ENCODE data around the gene ANKMY1. TPM values are rescaled to one million over a fixed set of nuclear protein-coding genes. Genes with fewer than 3 reads are reported as not detected.

The ANKMY1 gene
- total RNA-seq, 2 experiments from 2014 or later, result 25.7 to 26.2 TPM

DNA sequence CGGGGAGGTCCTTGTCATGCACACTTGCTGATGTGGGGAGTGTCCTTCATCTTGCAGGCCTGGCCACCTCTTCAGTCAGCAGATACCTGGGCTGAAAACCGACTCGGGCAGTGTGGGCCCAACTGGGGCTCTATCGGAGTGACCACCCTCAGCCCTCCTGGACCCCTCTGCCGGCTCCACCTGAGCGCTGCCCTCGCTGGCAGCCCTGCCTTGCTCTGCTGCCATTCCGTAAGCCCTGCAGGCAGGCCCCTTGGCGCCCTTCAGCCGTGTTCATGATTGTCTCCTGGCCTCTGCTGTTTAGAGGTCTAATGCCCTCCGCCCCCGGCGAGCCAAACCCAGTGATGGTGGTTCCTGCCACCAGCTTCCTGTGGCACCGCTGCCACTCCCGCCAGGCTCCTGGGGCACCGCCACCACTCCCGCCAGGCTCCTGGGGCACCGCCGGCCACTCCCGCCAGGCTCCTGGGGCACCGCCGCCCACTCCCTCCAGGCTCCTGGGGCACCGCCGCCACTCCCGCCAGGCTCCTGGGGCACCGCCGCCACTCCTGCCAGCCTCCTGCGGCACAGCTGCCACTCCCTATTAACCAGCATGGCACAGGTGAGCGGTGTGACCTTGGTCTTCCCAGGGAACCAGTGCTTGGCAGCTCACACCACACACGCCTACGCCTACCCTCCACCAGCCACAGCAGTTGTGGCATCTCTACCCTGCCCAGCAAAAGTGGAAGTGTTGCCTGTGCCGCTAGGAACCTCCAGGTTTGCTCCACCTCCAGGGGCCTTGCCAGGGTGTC lies 44.7 kb upstream of the ANKMY1 start:
- Histone ChIP-seq H3K4me1 (ENCODE audit: insufficient read depth, low read length) (no peaks in the 10 kb centered on the region), H3K27ac (ENCODE audit: low read depth in 1 of 2, low read length in 2 of 2) (no peak overlapping the region), H3K9me3 (ENCODE audit: control insufficient read depth in 1 of 2, insufficient read depth in 1 of 2, low read length in 2 of 2) (no peaks in the 10 kb centered on the region), H3K36me3 (ENCODE audit: insufficient read depth, low read length) (peaks cover 20% of the 10 kb centered on the region), H3K4me3 (ENCODE audit: low read length) (no peak overlapping the region), H3K27me3 (ENCODE audit: control insufficient read depth in 1 of 2, insufficient read depth in 2 of 2, low read length in 2 of 2) (no peaks in the 10 kb centered on the region)
- CTCF ChIA-PET, result no interaction called here
- Mint-ChIP-seq H3K27ac (no peak overlapping the region), H3K27me3 (no peaks in the 10 kb centered on the region), H3K4me1 (ENCODE audit: low read depth) (no peaks in the 10 kb centered on the region), H3K4me3 (no peak overlapping the region), H3K9me3 (no peaks in the 10 kb centered on the region), H3K36me3 (ENCODE audit: low read depth) (peaks cover 15% of the 10 kb centered on the region)
- peak in 2 of 14 experiments; percentile 2 to 25 for DNase-seq
- TF ChIP-seq, protein P1, sequence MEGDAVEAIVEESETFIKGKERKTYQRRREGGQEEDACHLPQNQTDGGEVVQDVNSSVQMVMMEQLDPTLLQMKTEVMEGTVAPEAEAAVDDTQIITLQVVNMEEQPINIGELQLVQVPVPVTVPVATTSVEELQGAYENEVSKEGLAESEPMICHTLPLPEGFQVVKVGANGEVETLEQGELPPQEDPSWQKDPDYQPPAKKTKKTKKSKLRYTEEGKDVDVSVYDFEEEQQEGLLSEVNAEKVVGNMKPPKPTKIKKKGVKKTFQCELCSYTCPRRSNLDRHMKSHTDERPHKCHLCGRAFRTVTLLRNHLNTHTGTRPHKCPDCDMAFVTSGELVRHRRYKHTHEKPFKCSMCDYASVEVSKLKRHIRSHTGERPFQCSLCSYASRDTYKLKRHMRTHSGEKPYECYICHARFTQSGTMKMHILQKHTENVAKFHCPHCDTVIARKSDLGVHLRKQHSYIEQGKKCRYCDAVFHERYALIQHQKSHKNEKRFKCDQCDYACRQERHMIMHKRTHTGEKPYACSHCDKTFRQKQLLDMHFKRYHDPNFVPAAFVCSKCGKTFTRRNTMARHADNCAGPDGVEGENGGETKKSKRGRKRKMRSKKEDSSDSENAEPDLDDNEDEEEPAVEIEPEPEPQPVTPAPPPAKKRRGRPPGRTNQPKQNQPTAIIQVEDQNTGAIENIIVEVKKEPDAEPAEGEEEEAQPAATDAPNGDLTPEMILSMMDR (IDR thresholded peaks at IDR 0.05), result no peak
- POLR2A ChIA-PET, result no interaction called here
- intact Hi-C loops (cut with DNase I, micrococcal nuclease), result no loop called here
- ATAC-seq (ENCODE audit: poor library complexity), result no peak

DNA sequence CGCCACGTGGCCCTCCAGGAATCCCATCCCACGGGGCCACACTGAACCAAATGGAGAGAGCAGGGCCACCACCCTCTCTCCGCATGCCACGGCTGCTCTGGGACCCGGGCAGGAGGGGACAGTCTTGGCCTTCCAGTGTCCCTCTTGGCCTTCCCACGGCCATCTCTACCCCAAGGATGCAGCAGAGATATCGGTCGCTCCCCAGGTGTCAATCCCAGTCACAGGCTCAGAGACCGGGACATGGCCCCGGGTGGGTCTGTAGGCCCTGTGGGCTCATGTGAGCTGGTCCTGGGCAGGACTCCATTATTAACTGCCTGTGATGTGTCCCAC lies 44.0 kb upstream of the ANKMY1 start:
- CTCF ChIA-PET, result no interaction called here
- Histone ChIP-seq H3K27me3 (ENCODE audit: control insufficient read depth in 1 of 2, insufficient read depth in 2 of 2, low read length in 2 of 2) (no peaks in the 10 kb centered on the region), H3K36me3 (ENCODE audit: insufficient read depth, low read length) (peaks cover 27% of the 10 kb centered on the region), H3K4me3 (ENCODE audit: low read length) (no peak overlapping the region), H3K9me3 (ENCODE audit: control insufficient read depth in 1 of 2, insufficient read depth in 1 of 2, low read length in 2 of 2) (no peaks in the 10 kb centered on the region), H3K27ac (ENCODE audit: low read depth in 1 of 2, low read length in 2 of 2) (no peak overlapping the region), H3K4me1 (ENCODE audit: insufficient read depth, low read length) (no peaks in the 10 kb centered on the region)
- ATAC-seq (ENCODE audit: poor library complexity) (no peak), DNase-seq (peak in 1 of 14 experiments; percentile 28)
- H3K4me1 Mint-ChIP-seq (ENCODE audit: low read depth), result no peaks in the 10 kb centered on the region
- TF ChIP-seq, protein P1 (IDR thresholded peaks at IDR 0.05), result no peak
- POLR2A ChIA-PET, result no interaction called here
- no peak overlapping the region for H3K27ac Mint-ChIP-seq
- no peak overlapping the region for H3K4me3 Mint-ChIP-seq
- intact Hi-C loops (cut with DNase I, micrococcal nuclease), result no loop called here
- no peaks in the 10 kb centered on the region for H3K9me3 Mint-ChIP-seq
- peaks cover 15% of the 10 kb centered on the region for H3K36me3 Mint-ChIP-seq (ENCODE audit: low read depth)
- no peaks in the 10 kb centered on the region for H3K27me3 Mint-ChIP-seq

DNA sequence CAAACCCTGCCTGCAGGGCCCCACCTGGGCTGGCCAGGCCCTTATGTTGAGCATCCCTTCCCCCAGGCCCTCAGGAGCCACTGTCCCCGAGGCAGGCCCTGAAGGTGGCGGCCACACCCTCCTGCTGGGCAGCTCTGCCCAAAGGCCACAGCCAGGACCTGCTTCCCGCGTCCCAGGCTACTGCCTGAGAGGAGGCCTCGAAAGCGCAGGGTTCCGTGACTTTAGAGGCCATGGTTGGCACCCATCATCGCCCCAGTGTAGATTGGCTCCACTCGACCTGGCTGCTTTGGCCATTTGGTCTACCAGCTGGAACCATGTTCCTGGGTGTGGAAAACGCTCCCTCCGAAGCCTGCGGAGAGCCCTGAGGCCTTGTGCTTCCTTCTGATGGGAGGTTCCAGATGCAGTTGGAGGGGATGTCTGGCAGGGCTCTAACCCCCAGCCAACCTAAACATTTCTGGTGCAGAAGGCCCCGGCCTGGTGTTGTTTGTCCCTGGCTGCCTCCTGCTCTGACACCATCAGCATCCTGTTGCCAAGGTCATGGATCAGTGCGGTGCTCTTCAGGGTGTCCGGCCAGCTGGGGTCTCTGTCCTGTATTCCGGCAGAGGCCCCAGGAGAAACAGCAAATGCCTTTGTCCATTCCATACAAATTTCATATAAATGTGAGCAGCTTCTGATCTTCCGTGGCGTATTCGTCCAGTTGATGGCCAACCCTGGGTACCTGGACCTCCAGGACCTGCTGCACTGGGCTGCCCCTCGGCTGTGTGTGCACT lies 43.5 kb upstream of the ANKMY1 start:
- Histone ChIP-seq H3K9me3 (ENCODE audit: control insufficient read depth in 1 of 2, insufficient read depth in 1 of 2, low read length in 2 of 2) (no peaks in the 10 kb centered on the region), H3K4me3 (ENCODE audit: low read length) (no peak overlapping the region), H3K27ac (ENCODE audit: low read depth in 1 of 2, low read length in 2 of 2) (no peak overlapping the region), H3K4me1 (ENCODE audit: insufficient read depth, low read length) (no peaks in the 10 kb centered on the region), H3K27me3 (ENCODE audit: control insufficient read depth in 1 of 2, insufficient read depth in 2 of 2, low read length in 2 of 2) (no peaks in the 10 kb centered on the region), H3K36me3 (ENCODE audit: insufficient read depth, low read length) (peaks cover 32% of the 10 kb centered on the region)
- ATAC-seq (ENCODE audit: poor library complexity), result no peak
- Mint-ChIP-seq H3K4me1 (ENCODE audit: low read depth) (no peaks in the 10 kb centered on the region), H3K27me3 (no peaks in the 10 kb centered on the region), H3K4me3 (no peak overlapping the region), H3K9me3 (no peaks in the 10 kb centered on the region), H3K36me3 (ENCODE audit: low read depth) (peaks cover 15% of the 10 kb centered on the region), H3K27ac (no peak overlapping the region)
- POLR2A ChIA-PET, result no interaction called here
- CTCF ChIA-PET, result no interaction called here
- DNase-seq, result peak in 1 of 14 experiments; percentile 22
- intact Hi-C loops (cut with DNase I, micrococcal nuclease), result no loop called here
- TF ChIP-seq, protein P1 (IDR thresholded peaks at IDR 0.05), result no peak
